ENCODE data around the gene C5orf63.
A peak's percentile ranks its signal among the peaks of the same experiment; 100 is the strongest.
"Not testable (repeated sequence)": the region's sequence is repeated elsewhere in the genome, so short reads cannot be mapped to it uniquely, and the experiment has no call there.

C5orf63 gene

GRCh38 chr5:127072861-127073846 is at the start of gene C5orf63:
Gene C5orf63, minus strand, starts transcription at chr5:127073502. Its CDS starts 14,507 bp downstream, at chr5:127058995.
- peak; percentile 28 for DNase-seq (ENCODE audit: low read depth)

DNA sequence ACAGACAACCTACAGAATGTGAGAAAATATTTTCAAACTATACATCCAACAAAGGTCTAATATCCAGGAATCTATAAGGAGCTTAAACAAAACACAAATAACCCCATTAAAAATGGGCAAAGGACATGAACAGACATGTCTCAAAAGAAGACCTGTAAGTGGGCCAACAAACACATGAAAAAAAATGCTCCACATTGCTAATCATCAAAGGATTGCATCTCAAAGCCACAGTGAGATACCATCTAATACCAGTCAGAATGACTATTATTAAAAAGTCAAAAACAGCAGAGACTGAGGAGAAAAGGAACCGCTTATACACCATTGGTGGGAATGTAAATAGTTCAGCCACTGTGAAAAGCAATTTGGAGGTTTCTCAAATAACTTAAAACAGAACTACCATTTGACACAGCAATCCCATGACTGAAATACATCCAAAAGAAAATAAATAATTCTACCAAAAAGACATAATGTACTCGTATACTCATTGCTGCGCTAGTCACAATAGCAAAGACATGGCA is 39.1 kb upstream of the C5orf63 start:
- DNase-seq (ENCODE audit: low read depth), result no peak

DNA sequence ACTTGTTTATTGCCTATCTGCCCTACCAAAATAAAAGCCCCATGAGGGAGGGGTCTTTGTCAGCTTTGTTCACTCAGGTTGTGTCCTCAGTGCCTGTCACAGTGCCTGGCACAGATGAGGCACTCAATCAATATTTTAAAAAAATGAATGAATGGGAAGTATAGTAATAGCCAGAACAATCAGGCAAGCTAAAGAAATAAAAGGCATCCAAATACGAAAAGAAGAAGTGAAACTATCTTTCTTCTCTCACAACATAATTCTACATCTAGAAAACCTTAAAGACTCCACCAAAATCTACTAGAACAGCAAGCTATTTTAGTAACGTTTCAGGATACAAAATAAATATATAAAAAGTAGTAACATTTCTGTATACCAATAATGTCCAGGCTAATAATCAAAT is 37.8 kb upstream of the C5orf63 start:
- DNase-seq (ENCODE audit: low read depth), result no peak

- not testable (repeated sequence) for DNase-seq (ENCODE audit: low read depth)
Measured at GRCh38 chr5:127108624-127109260, 35.4 kb upstream of the C5orf63 start.

DNA sequence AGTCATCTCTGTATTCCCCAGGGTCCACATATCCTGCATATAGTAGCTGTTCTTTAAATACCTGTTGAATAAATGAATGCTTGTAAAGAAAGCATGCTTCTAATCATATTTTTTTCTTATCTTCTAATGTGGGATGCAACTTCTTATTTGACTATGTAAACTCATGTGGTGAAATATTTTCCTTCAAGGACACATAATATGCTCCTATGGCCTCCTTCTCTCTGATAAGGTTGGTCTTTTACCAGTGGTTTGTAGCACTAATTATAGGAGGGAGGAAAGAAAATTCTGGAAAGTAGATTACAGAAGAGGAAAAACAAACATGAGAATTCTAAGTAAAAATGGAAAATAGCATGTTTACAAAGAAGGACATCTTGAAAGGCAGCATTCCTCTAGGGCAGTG is 28.6 kb upstream of the C5orf63 start:
- DNase-seq (ENCODE audit: low read depth), result no peak

DNA sequence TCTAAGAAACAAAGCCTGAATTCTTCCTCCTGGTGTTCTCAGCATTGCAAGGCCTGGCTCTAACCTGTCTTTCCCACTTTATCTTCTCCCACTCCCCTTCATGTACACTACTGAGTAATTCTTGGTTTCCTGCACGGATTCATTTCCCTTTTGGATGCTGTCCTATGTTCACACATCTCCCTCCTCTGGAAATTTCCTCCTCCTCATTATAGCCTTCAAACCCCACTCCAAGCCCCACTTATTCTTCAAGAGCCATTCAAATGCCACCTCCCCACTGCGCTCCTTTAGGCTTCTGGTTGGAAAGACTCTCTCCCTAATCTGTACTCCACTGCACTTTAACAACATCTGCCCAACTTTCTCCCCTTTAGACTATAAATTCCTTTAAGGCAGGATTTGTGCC is 28.2 kb upstream of the C5orf63 start:
- no peak for DNase-seq (ENCODE audit: low read depth)

- no peak for DNase-seq (ENCODE audit: low read depth)
Measured at GRCh38 chr5:127098241-127098640, 24.9 kb upstream of the C5orf63 start.

GRCh38 chr5:127097278-127097677 is 24.0 kb upstream of the C5orf63 start:
- DNase-seq (ENCODE audit: low read depth), result no peak

DNA sequence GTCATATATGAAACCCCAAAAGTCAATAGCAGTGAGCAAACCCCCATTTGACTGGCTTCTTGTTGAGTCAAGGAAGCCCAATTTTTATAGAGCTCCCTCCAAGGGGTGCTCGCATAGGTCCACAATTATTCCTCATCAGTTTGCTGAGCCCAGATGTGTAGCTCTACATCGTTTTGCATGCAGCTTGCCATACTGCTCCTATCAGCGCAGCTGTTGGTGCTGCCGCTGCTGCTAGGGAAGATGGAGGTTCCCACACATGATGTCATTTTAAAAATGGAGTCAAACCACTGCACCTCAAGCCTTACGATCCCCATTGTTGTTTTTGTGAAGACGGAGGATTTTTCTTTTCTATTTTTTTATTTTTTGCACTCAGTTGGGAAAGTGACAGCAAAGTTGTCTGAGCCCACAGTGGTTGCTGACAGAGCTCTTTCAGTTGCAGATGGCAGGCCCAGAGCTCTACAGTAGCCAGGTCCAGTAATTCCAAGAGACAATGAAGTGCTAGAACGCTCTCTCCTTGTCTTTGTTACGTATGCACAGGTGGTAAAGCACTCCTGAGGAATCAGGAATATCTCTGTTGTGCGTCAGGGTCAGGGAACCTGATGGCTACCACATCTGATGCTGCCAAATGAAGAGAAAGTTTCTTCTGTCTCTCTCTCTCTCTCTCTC is 23.2 kb upstream of the C5orf63 start:
- no peak for DNase-seq (ENCODE audit: low read depth)

DNA sequence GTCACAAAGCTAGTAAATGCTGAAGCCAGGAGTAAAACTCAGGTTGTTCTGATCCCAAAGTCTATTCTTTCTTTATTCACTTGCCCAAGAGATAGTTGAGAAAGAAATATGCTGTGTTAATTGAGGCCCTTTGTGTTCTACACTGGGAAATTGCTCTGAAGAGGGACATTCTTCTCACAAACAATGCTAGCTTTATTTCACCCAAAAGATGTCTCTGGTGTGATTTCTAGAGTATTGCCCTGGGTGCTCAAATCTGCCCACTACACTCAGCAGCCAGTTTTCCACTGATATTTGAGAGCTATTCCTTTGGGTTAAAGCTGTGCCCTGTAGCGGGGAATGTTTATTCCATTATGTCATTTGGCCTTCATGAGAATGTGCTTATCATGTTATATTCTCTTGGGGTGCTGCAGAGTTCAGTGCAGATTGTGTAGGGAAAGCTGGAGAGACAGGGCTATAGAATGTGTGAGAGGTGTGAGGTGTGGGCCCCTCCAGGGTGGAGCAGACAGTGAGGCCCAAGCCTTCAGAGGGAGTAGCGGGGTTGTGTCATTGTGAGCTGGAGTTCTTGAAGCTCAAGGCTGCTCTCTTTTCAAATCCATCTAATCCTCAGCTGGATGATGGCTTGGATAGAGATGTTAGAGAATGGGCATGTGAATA is 21.0 kb upstream of the C5orf63 start:
- no peak for DNase-seq (ENCODE audit: low read depth)

DNA sequence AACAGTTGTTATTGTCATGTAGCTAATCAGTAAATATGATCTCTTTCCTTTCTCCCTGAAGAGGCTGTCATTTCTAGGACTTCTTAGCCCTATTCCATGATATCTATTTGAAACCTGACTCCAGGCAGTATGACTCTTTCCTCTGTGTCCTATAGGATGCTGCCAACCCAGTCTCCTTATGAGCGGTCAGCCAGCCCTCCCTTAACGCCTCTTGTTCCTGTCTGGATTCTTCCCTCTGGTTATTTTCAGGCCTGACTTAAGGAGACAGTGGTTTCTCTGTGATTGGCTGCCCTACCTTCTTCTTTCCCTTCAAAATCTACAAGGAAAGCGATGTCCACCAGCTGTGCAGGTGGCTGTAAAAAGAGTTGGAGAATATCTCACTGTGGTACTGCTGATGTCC is 19.4 kb upstream of the C5orf63 start:
- DNase-seq (ENCODE audit: low read depth), result no peak

DNA sequence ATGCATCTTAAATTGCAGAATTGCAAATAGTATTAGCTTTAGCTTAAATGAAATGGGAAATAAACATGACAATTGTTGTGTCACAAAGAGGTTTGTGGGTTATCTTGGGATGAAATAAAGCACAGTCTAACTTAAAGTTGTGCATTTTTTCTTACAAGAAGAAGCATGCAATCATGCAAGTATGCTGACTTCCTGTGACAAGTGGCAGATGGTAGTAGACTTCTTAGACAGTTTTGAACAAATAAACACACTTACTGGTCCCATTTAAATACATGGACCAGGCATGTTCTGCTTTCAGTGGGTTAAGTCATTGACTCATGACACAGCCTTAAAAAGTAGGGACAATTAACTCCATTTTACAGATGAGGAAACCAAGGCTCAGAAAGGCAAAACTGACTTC is 15.9 kb upstream of the C5orf63 start:
- no peak for DNase-seq (ENCODE audit: low read depth)

- DNase-seq (ENCODE audit: low read depth), result no peak
Measured at GRCh38 chr5:127088251-127088650, 14.9 kb upstream of the C5orf63 start.

GRCh38 chr5:127086589-127086988 is 13.3 kb upstream of the C5orf63 start:
- no peak for DNase-seq (ENCODE audit: low read depth)

DNA sequence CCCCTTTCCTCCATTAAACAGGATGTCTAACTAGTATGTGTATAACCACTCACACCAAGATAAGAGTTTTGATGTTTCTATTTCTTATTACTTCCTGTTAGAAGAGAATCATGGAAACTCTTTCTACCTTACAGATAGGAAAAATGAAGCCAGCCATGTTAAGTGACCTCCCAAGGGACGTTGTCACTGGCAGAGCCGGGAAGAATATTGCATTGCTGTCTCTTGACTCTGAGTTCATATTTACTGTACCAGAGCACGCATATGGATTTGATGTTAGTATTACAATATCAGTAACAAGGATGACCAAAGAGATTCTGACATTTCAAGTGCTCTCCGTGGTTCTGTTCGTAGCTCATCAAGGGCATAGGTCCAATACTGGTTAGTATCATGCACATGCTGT is 12.5 kb upstream of the C5orf63 start:
- no peak for DNase-seq (ENCODE audit: low read depth)

DNA sequence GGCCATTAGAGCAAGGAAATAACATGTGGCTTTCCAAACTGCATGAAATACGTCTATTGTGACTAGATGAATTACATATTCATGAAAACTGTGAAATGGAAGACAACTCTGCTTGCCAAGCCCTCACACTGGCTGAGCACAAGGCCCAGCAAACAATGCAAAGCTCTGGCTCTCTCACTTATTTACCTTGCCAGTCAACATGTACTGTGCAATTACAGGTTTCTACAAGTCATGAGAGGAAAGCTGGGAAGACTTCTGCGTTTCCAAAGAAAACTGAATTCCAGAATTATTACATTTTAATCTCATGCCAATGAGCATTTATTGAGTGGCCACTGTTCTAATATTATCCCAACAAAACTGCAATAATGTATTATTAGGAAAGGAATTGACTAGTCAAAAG is 12.1 kb upstream of the C5orf63 start:
- DNase-seq (ENCODE audit: low read depth), result no peak

- no peak for DNase-seq (ENCODE audit: low read depth)
Measured at GRCh38 chr5:127084656-127085055, 11.4 kb upstream of the C5orf63 start.

DNA sequence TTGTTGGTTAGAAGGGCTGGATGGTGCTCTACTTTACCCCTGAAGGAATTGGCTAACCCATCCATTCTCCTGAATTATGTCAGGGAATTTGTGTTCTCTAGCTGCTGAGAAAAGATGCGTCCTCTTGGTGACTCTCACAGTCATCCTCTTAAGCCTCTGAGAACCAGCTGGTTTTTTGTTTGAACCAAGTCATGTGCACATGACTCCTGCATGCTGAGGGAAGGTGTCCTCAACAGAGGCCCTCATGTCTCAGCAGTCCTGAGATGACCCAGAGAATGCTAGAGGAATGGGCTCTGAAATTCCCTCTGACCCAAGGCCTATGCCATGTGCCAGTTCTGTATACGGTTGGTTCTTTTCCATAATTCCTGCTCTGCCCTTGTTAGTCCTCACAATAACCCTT is 10.4 kb upstream of the C5orf63 start:
- no peak for DNase-seq (ENCODE audit: low read depth)

GRCh38 chr5:127079994-127080491 is 6.7 kb upstream of the C5orf63 start:
- no peak for DNase-seq (ENCODE audit: low read depth)

GRCh38 chr5:127077366-127077765 is 4.1 kb upstream of the C5orf63 start:
- DNase-seq (ENCODE audit: low read depth), result no peak

DNA sequence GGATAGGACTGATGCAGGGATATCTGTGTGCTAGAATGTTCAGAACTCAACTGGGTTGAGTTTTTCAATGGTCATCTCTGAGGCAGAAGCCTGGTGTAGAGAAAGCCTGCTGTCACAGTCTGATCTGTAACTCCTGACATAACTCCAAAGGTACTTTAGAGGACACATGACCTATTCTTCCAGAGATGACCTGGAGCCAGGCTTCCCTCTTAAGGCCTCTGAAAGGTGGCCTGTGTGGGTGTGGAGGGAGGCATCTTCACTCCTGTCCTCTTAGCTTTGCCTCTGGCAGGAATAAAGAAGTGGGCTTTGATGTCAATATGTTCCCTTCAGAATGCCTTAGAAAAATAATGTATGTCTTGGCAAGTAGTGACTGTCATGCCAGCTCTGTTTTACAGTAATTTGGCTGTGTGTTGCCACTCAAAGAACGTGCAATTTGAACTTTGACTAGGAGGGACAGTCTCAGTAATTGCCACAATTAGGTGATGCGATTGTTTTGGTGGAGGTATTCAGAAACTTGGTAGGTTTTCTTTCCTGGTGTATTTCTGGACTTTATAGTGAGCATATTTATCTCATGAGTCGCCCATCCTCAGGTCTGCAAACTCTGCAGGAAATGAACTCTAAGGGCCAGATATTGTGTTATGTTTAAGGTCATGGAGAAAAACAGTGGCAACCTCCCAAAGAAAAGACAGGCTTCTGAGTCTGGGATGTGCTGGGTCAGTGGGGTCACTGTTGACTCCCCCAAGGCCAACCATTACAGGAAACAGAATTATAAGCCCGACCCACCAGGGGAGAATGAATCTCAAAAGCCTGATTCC is 3.2 kb upstream of the C5orf63 start:
- DNase-seq (ENCODE audit: low read depth), result no peak

Data from T-helper 22 cell (primary cell).